Body of pancreas (tissue), 4 donors: ENCODE measurements around the gene CACNG7. TPM values are rescaled to one million over a fixed set of nuclear protein-coding genes. Genes with fewer than 3 reads are reported as not detected.

Experiments
- ATAC-seq: fragments of 150-250 bp; one replicate; pipeline ENCODE4 v1.9.1; 2016
- DNase-seq, 4 donors: peaks; one replicate each; pipeline ENCODE4 v3.0.0-alpha.2; 2019
- H3K27ac ChIP-seq, 4 donors: fragments of 200-600 bp; sonication (generic); 1 replicate in 3 of 4; 2 replicates in 1 of 4; pipeline versions ENCODE4 v1.5.1 to v1.6.1; 2016 to 2019; ENCODE audit warnings: mild to moderate bottlenecking in 1 of 4, mixed read lengths in 1 of 4, moderate library complexity in 1 of 4
- H3K27me3 ChIP-seq, 2 donors: fragments of 200-600 bp; sonication (generic); one replicate each; pipeline ENCODE4 v1.6.0; 2016; ENCODE audit warnings: mild to moderate bottlenecking in 1 of 2
- H3K36me3 ChIP-seq, 2 donors: fragments of 200-600 bp; sonication (generic); replicated peaks in 1 of 2; 2 replicates each; pipeline ENCODE4 v1.5.1; 2016; ENCODE audit warnings: low read depth in 2 of 2; ENCODE audit not compliant: insufficient read depth in 1 of 2
- H3K4me1 ChIP-seq: fragments of 200-600 bp; sonication (generic); one replicate; pipeline ENCODE4 v1.6.0; 2016
- H3K4me3 ChIP-seq, 2 donors: fragments of 200-600 bp; sonication (generic); 1 replicate in 1 of 2; 2 replicates in 1 of 2; pipeline ENCODE4 v1.5.1; 2016 to 2019
- H3K9me3 ChIP-seq, 3 donors: fragments of 200-600 bp; sonication (generic); 1 replicate in 2 of 3; 2 replicates in 1 of 3; pipeline ENCODE4 v1.5.1; 2016
- CTCF ChIP-seq, 7 experiments: fragments of 450-650 bp in 4 of 7; fragments of 200-600 bp in 3 of 7; sonication (generic) in 3 of 7; IDR thresholded peaks; one replicate each; pipeline ENCODE4 v1.5.1; 2016 to 2019; ENCODE audit warnings: antibody characterized with exemption in 7 of 7
- POLR2A ChIP-seq, 3 donors: fragments of 450-650 bp; IDR thresholded peaks; one replicate each; pipeline ENCODE4 v1.6.1; 2016; ENCODE audit warnings: antibody characterized with exemption in 3 of 3, mild to moderate bottlenecking in 2 of 3
- WGBS, 2 donors: methylation state at CpG; one replicate each; pipeline ENCODE4 v1.1.5; 2017; 5-methylcytosine and 5-hydroxymethylcytosine counted together
- intact Hi-C: fragments of 100-400 bp; cut with DNase I; formaldehyde crosslinking; loops from one replicate; pipeline ENCODE4 v1.15.1; 2023
- total RNA-seq, 2 donors: library from RNA; depleted of rRNA; stranded (reverse); fragments of >200 nt; gene quantifications; one replicate each; pipeline ENCODE4 v1.1.0, GENCODE V29; 2016

The CACNG7 gene
- total RNA-seq, 2 donors from 2014 or later, result not detected

GRCh38 chr19:53988981-53989380 is 79.9 kb downstream of the CACNG7 start:
- Histone ChIP-seq H3K4me1 (peaks cover 6% of the 10 kb centered on the region), H3K27ac (no peak overlapping the region), H3K27me3 (peaks cover 0 to 19% of the 10 kb centered on the region in 2 donors), H3K36me3 (no peaks in the 10 kb centered on the region), H3K4me3 (no peak overlapping the region), H3K9me3 (no peaks in the 10 kb centered on the region)
- intact Hi-C loops, result no loop called here
- whole genome bisulfite sequencing, 2 donors, result 66 to 80% methylated on average over 6 of the region's 6 CpGs
- DNase-seq (no peak), ATAC-seq (no peak)
- TF ChIP-seq CTCF (IDR thresholded peaks at IDR 0.05) (no peak), POLR2A (IDR thresholded peaks at IDR 0.05) (no peak)

GRCh38 chr19:53989600-53990533 is 80.8 kb downstream of the CACNG7 start:
- DNase-seq (no peak), ATAC-seq (no peak)
- TF ChIP-seq CTCF (IDR thresholded peaks at IDR 0.05) (no peak), POLR2A (IDR thresholded peaks at IDR 0.05) (no peak)
- H3K27me3 ChIP-seq, result peaks cover 0 to 19% of the 10 kb centered on the region in 2 donors
- peaks cover 6% of the 10 kb centered on the region for H3K4me1 ChIP-seq
- WGBS, 2 donors, result 59 to 60% methylated on average over 17 to 21 of the region's 22 CpGs
- no peak overlapping the region for H3K27ac ChIP-seq
- H3K4me3 ChIP-seq, result no peak overlapping the region
- H3K36me3 ChIP-seq, result no peaks in the 10 kb centered on the region
- no peaks in the 10 kb centered on the region for H3K9me3 ChIP-seq
- intact Hi-C loops, result no loop called here

- H3K36me3 ChIP-seq, result no peaks in the 10 kb centered on the region
- peaks cover 6% of the 10 kb centered on the region for H3K4me1 ChIP-seq
- DNase-seq, result peak in 1 of 4 donors; percentile 21
- H3K4me3 ChIP-seq, result peak within 1 kb of the TSS in 1 of 2 donors; percentile 17
- ATAC-seq, result no peak
- H3K27ac ChIP-seq, result no peak within 1 kb of the TSS
- intact Hi-C loops, result no loop called here
- 4 to 16% methylated on average over 22 to 59 of the region's 66 CpGs for WGBS, 2 donors
- no peaks in the 10 kb centered on the region for H3K9me3 ChIP-seq
- peaks cover 0 to 19% of the 10 kb centered on the region in 2 donors for H3K27me3 ChIP-seq
- TF ChIP-seq CTCF (IDR thresholded peaks at IDR 0.05) (no peak), POLR2A (IDR thresholded peaks at IDR 0.05) (no peak)
These were observed 82.4 kb downstream of the CACNG7 start, which contains the start of gene CACNG6 for GRCh38 chr19:53991224-53992113. Gene CACNG6, plus strand, starts transcription at chr19:53991637. Its CDS starts 1,241 bp downstream, at chr19:53992878.

- intact Hi-C loops, result no loop called here
- Histone ChIP-seq H3K4me3 (no peak overlapping the region), H3K36me3 (no peaks in the 10 kb centered on the region), H3K9me3 (no peaks in the 10 kb centered on the region), H3K27me3 (peaks cover 0 to 19% of the 10 kb centered on the region in 2 donors), H3K27ac (no peak overlapping the region), H3K4me1 (peaks cover 6% of the 10 kb centered on the region)
- TF ChIP-seq CTCF (IDR thresholded peaks at IDR 0.05), result no peak
- no peak for TF ChIP-seq POLR2A (IDR thresholded peaks at IDR 0.05)
- DNase-seq (no peak), ATAC-seq (no peak)
- WGBS, 2 donors, result 65 to 72% methylated on average over 9 of the region's 9 CpGs
These were observed 83.1 kb downstream of the CACNG7 start for GRCh38 chr19:53992211-53992610.
